Stomach (tissue), 4 donors: Measurements from ENCODE around the gene KLHDC2.

Experiments
- CTCF ChIP-seq, 7 experiments: fragments of 450-650 bp in 4 of 7; fragments of 200-600 bp in 3 of 7; sonication (generic) in 3 of 7; IDR thresholded peaks; one replicate each; pipeline ENCODE4 v1.5.1; 2016 to 2019; ENCODE audit warnings: antibody characterized with exemption in 7 of 7, control low read depth in 2 of 7, mild to moderate bottlenecking in 1 of 7
- POLR2A ChIP-seq, 4 donors: fragments of 450-650 bp; IDR thresholded peaks; one replicate each; pipeline ENCODE4 v1.6.1; 2016; ENCODE audit warnings: antibody characterized with exemption in 4 of 4, control low read depth in 2 of 4, mild to moderate bottlenecking in 1 of 4, moderate library complexity in 1 of 4

- no peak for TF ChIP-seq CTCF (IDR thresholded peaks at IDR 0.05)
- no peak for TF ChIP-seq POLR2A (IDR thresholded peaks at IDR 0.05)
Observed at GRCh38 chr14:49786315-49786714, 18.4 kb downstream of the KLHDC2 start.
